PC-3 (cell line): ENCODE data around the gene SPC25. TPM values are rescaled to one million over a fixed set of nuclear protein-coding genes. Genes with fewer than 3 reads are reported as not detected.
A peak's percentile ranks its signal among the peaks of the same experiment; 100 is the strongest.

Source experiments
- ATAC-seq: fragments of 200-7000 bp; cut with Tn5 transposase; 2 replicates; pipeline ENCODE4 v1.9.1; 2020; ENCODE audit warnings: mild to moderate bottlenecking, moderate library complexity
- BruUV-seq: library from RNA; stranded (reverse); fragments of 400-500 nt; replicated peaks from 2 replicates; lab custom pipeline; 2021; lab: Mats Ljungman, UMichigan
- CTCF ChIA-PET: fragments of 300-600 bp; sonication (Branson Sonifier 250); formaldehyde crosslinking; loops from one replicate; lab custom pipeline; 2022; ENCODE audit warnings: antibody characterized with exemption; lab: Charles Lee
- POLR2A ChIA-PET: fragments of 300-600 bp; sonication (Branson Sonifier 250); formaldehyde crosslinking; loops from one replicate; lab custom pipeline; 2022; ENCODE audit warnings: antibody characterized with exemption; ENCODE audit not compliant: unreplicated experiment; lab: Charles Lee
- DNase-seq: peaks from one replicate; pipeline ENCODE4 v3.0.0-alpha.2; 2015
- H2AFZ ChIP-seq: fragments of 300-600 bp; sonication (generic); 2 replicates; pipeline ENCODE4 v1.6.0; 2016; ENCODE audit warnings: antibody characterized with exemption, low read length
- H3F3A ChIP-seq: fragments of 300-600 bp; sonication (generic); one replicate; pipeline ENCODE4 v1.6.0; 2017; ENCODE audit warnings: antibody characterized with exemption, low read length, control low read depth, mild to moderate bottlenecking; ENCODE audit not compliant: unreplicated experiment
- H3K27ac ChIP-seq: fragments of 300-600 bp; sonication (generic); 2 replicates; pipeline ENCODE4 v1.5.1; 2016; ENCODE audit warnings: mild to moderate bottlenecking, low read length
- H3K27me3 ChIP-seq: fragments of 300-600 bp; sonication (generic); 2 replicates; pipeline ENCODE4 v1.6.1; 2016; ENCODE audit warnings: low read length, mixed read lengths
- H3K36me3 ChIP-seq: fragments of 300-600 bp; sonication (generic); 2 replicates; pipeline ENCODE4 v1.6.1; 2016; ENCODE audit warnings: low read depth, mixed run types, low read length, mixed read lengths
- H3K4me1 ChIP-seq: fragments of 300-600 bp; sonication (generic); 2 replicates; pipeline ENCODE4 v1.5.1; 2016; ENCODE audit warnings: low read length; ENCODE audit not compliant: insufficient read depth
- H3K4me2 ChIP-seq: fragments of 300-600 bp; sonication (generic); 2 replicates; pipeline ENCODE4 v1.6.0; 2016; ENCODE audit warnings: low read length
- H3K4me3 ChIP-seq: fragments of 300-600 bp; sonication (generic); 2 replicates; pipeline ENCODE4 v1.5.1; 2016; ENCODE audit warnings: mild to moderate bottlenecking, low read length, mixed read lengths
- H3K79me2 ChIP-seq: fragments of 300-600 bp; sonication (generic); 2 replicates; pipeline ENCODE4 v1.6.1; 2017; ENCODE audit warnings: low read length, mixed read lengths
- H3K9ac ChIP-seq: fragments of 300-600 bp; sonication (generic); 2 replicates; pipeline ENCODE4 v1.6.0; 2016; ENCODE audit warnings: mild to moderate bottlenecking, low read length
- H3K9me2 ChIP-seq: fragments of 300-600 bp; sonication (generic); replicated peaks from 2 replicates; pipeline ENCODE4 v1.6.1; 2016; ENCODE audit warnings: mixed run types, low read length, mixed read lengths
- H3K9me3 ChIP-seq: fragments of 300-600 bp; sonication (generic); 2 replicates; pipeline ENCODE4 v1.6.1; 2016; ENCODE audit warnings: low read length, mixed read lengths
- H4K20me1 ChIP-seq: fragments of 300-600 bp; sonication (generic); 2 replicates; pipeline ENCODE4 v1.6.1; 2016; ENCODE audit warnings: low read length, mixed read lengths
- CTCF ChIP-seq: fragments of 300-600 bp; sonication (generic); conservative IDR thresholded peaks from 2 replicates; pipeline ENCODE4 v1.5.1; 2017; ENCODE audit warnings: antibody characterized with exemption, low read depth, mild to moderate bottlenecking, low read length
- EZH2 ChIP-seq: fragments of 300-600 bp; sonication (generic); IDR thresholded peaks from one replicate; pipeline ENCODE4 v1.6.1; 2017; ENCODE audit warnings: antibody characterized with exemption, mild to moderate bottlenecking, low read length; ENCODE audit not compliant: unreplicated experiment
- EZH2phosphoT487 ChIP-seq: fragments of 300-600 bp; sonication (generic); IDR thresholded peaks from 2 replicates; pipeline ENCODE4 v1.6.1; 2018; ENCODE audit warnings: mild to moderate bottlenecking, antibody characterized with exemption, low read length, borderline replicate concordance
- intact Hi-C: fragments of 100-400 bp; cut with micrococcal nuclease; formaldehyde crosslinking; loops from 2 replicates; pipeline ENCODE4 v1.9.0; 2023
- total RNA-seq: library from RNA; depleted of rRNA; stranded (reverse); fragments of >200 nt; gene quantifications from 2 replicates; pipeline ENCODE4 v1.2.3, GENCODE V29; 2014

Gene SPC25
- total RNA-seq, 1 experiment from 2014 or later: 11.1 TPM

DNA sequence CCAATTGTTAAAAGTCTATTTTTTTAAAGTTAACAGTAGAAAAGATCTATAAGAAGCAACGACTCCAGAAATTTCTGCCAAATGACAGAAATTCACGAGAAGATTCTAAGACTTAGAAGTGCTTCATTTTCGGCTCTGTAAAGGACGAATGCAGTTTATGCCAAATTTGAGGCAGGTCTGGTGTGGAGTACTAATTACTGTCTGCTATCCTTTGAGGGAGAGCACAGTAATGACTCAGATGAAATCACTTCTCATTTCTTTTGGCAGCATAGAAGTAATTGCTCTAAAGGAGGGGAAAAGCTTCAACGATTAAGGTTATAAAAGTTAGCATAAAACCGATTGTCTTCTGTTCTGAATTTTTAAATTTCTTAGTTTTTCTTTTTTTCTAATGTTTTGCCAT, 22.2 kb upstream of the SPC25 start:
- intact Hi-C loops: no loop called here
- POLR2A ChIA-PET: no interaction called here
- H3K4me3 ChIP-seq: peak overlapping the region; percentile 55
- no TSS peak for BruUV-seq
- no peaks in the 10 kb centered on the region for H3K79me2 ChIP-seq
- no peak for DNase-seq
- CTCF ChIA-PET: no interaction called here
- 0 out of 2 replicates have a peak overlapping the region, but pooled peaks have one; percentile 67 for H2AFZ ChIP-seq
- H3K4me2 ChIP-seq: peak overlapping the region; percentile 79
- peaks cover 80% of the 10 kb centered on the region for H3K27me3 ChIP-seq
- no peak overlapping the region for H3K9ac ChIP-seq
- ATAC-seq: peak; percentile 33
- H3K9me2 ChIP-seq: no peaks in the 10 kb centered on the region
- H3K9me3 ChIP-seq: no peaks in the 10 kb centered on the region
- no peaks in the 10 kb centered on the region for H4K20me1 ChIP-seq
- H3K4me1 ChIP-seq: no peaks in the 10 kb centered on the region
- H3K36me3 ChIP-seq: no peaks in the 10 kb centered on the region
- TF ChIP-seq EZH2: no peak
- no peak for TF ChIP-seq EZH2phosphoT487
- TF ChIP-seq CTCF: no peak
- no peaks in the 10 kb centered on the region for H3F3A ChIP-seq
- no peak overlapping the region for H3K27ac ChIP-seq

GRCh38 chr2:168910330-168910729, 20.1 kb upstream of the SPC25 start:
- POLR2A ChIA-PET: no interaction called here
- no peak overlapping the region for H3K4me2 ChIP-seq
- H3K79me2 ChIP-seq: no peaks in the 10 kb centered on the region
- H4K20me1 ChIP-seq: no peaks in the 10 kb centered on the region
- intact Hi-C loops: no loop called here
- H3K9ac ChIP-seq: no peak overlapping the region
- no peak overlapping the region for H3K27ac ChIP-seq
- H3K27me3 ChIP-seq: peaks cover 85% of the 10 kb centered on the region
- H3K36me3 ChIP-seq: no peaks in the 10 kb centered on the region
- CTCF ChIA-PET: no interaction called here
- no peaks in the 10 kb centered on the region for H3K9me3 ChIP-seq
- H3K4me3 ChIP-seq: no peak overlapping the region
- BruUV-seq: no TSS peak
- no peak for TF ChIP-seq CTCF
- no peak for TF ChIP-seq EZH2
- TF ChIP-seq EZH2phosphoT487: no peak
- H3K9me2 ChIP-seq: no peaks in the 10 kb centered on the region
- H3K4me1 ChIP-seq: no peaks in the 10 kb centered on the region
- ATAC-seq: no peak
- H3F3A ChIP-seq: no peaks in the 10 kb centered on the region
- no peak overlapping the region for H2AFZ ChIP-seq
- DNase-seq: no peak

DNA sequence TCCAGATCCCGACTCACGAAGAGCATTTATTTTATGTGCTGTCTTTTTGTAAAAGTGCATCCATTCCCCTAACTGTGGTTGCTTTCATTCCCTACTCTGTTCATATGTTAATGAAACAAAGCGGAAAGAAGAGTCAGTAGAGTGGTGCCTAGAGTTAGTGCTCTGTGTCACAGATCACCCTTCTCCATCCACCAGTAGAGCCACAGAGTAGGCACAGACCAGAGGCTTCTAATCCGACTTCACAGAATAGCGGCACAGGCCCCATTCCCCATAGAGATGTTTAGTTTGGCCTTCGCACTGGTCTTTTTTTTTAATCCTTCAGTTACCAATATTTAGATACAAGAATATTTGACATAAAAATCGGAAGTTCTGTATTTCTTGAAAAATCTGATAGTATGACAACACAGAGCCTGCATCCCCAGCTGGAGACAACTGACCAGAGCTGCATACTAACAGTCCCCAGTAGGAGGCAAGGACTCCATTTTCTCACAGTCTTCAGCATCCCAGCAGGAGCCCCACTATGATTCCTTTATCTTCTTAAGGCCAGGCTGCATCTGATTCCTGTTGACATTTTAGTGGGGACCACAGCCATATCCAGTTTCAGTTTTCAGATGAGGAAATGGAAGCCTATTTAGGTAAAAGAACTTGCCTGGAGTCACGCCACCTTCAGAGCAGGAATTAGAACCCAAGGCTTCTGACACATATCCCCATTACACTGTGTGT, 17.9 kb upstream of the SPC25 start:
- no peaks in the 10 kb centered on the region for H3F3A ChIP-seq
- ChIA-PET CTCF (no interaction called here), POLR2A (no interaction called here)
- no peaks in the 10 kb centered on the region for H3K79me2 ChIP-seq
- intact Hi-C loops: no loop called here
- no peak for TF ChIP-seq EZH2phosphoT487
- no peak for TF ChIP-seq CTCF
- TF ChIP-seq EZH2: no peak
- H3K9me2 ChIP-seq: no peaks in the 10 kb centered on the region
- no TSS peak for BruUV-seq
- DNase-seq (no peak), ATAC-seq (no peak)
- H3K4me1 ChIP-seq: no peaks in the 10 kb centered on the region
- no peak overlapping the region for H2AFZ ChIP-seq
- H3K4me3 ChIP-seq: no peak overlapping the region
- peaks cover 89% of the 10 kb centered on the region for H3K27me3 ChIP-seq
- H3K9me3 ChIP-seq: no peaks in the 10 kb centered on the region
- H3K36me3 ChIP-seq: no peaks in the 10 kb centered on the region
- H3K9ac ChIP-seq: no peak overlapping the region
- no peaks in the 10 kb centered on the region for H4K20me1 ChIP-seq
- no peak overlapping the region for H3K27ac ChIP-seq
- H3K4me2 ChIP-seq: no peak overlapping the region
